Ishikawa (cell line): ENCODE results near the gene ENOSF1.

Experiments used
- CEBPB ChIP-seq: IDR thresholded peaks from 2 replicates; pipeline ENCODE4 v1.6.1; 2012
- CREB1 ChIP-seq: IDR thresholded peaks from 2 replicates; pipeline ENCODE4 v1.6.1; 2012; ENCODE audit warnings: low read depth
- EGR1 ChIP-seq: IDR thresholded peaks from 2 replicates; pipeline ENCODE4 v1.6.1; 2012
- EP300 ChIP-seq: IDR thresholded peaks from 2 replicates; pipeline ENCODE4 v1.6.1; 2012; ENCODE audit warnings: borderline replicate concordance
- FOXM1 ChIP-seq: IDR thresholded peaks from 2 replicates; pipeline ENCODE4 v1.6.1; 2012; ENCODE audit warnings: low read depth, borderline replicate concordance
- NFIC ChIP-seq: IDR thresholded peaks from 2 replicates; pipeline ENCODE4 v1.6.1; 2012
- RAD21 ChIP-seq: IDR thresholded peaks from 2 replicates; pipeline ENCODE4 v1.6.1; 2012; ENCODE audit warnings: low read depth
- REST ChIP-seq: IDR thresholded peaks from 2 replicates; pipeline ENCODE4 v1.6.1; 2012; ENCODE audit warnings: low read depth, mild to moderate bottlenecking
- TAF1 ChIP-seq: IDR thresholded peaks from 2 replicates; pipeline ENCODE4 v1.6.1; 2012; ENCODE audit warnings: low read depth, mild to moderate bottlenecking
- TCF12 ChIP-seq: IDR thresholded peaks from 2 replicates; pipeline ENCODE4 v1.6.1; 2012; ENCODE audit warnings: low read depth
- TEAD4 ChIP-seq: IDR thresholded peaks from 2 replicates; pipeline ENCODE4 v1.6.1; 2012
- YY1 ChIP-seq: IDR thresholded peaks from 2 replicates; pipeline ENCODE4 v1.6.1; 2012; ENCODE audit warnings: low read depth
- ZBTB7A ChIP-seq: IDR thresholded peaks from 2 replicates; pipeline ENCODE4 v1.6.1; 2012; ENCODE audit warnings: low read depth
- TF ChIP-seq, protein P1 (sequence below): IDR thresholded peaks from 2 replicates; pipeline ENCODE4 v1.6.1; 2012
- TF ChIP-seq, protein P2 (sequence below): IDR thresholded peaks from 2 replicates; pipeline ENCODE4 v1.6.1; 2012

ENOSF1 gene

DNA sequence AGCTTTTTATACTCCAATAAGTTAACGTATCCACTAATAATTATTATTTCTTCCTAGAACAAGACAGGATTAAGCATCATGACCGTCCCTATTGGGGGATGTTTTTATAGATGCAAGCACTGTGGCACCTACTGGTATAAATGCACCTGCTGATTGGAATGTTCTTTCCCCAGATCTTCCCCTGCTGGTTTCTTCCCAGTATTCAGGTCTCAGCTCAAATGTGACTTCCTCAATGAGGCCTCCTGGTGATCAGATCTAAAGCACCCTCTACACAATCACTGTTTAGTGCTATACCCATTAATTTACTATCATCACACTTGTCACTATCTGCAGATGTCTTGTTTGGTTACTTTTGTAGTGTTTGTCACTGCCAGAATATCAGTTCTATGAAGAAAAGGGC, 58.9 kb downstream of the ENOSF1 start:
- TF ChIP-seq CREB1 (no peak), RAD21 (no peak), REST (no peak), ZBTB7A (no peak), EGR1 (no peak), TAF1 (no peak), YY1 (no peak), TEAD4 (no peak), FOXM1 (no peak)
- TF ChIP-seq, protein P1, sequence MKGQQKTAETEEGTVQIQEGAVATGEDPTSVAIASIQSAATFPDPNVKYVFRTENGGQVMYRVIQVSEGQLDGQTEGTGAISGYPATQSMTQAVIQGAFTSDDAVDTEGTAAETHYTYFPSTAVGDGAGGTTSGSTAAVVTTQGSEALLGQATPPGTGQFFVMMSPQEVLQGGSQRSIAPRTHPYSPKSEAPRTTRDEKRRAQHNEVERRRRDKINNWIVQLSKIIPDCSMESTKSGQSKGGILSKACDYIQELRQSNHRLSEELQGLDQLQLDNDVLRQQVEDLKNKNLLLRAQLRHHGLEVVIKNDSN = no peak

GRCh38 chr18:652131-652530, 60.3 kb downstream of the ENOSF1 start:
- no peak for TF ChIP-seq CREB1
- TF ChIP-seq TCF12 = no peak
- TF ChIP-seq RAD21 = no peak
- TF ChIP-seq ZBTB7A = no peak
- TF ChIP-seq YY1 = no peak
- TF ChIP-seq TAF1 = no peak
- TF ChIP-seq TEAD4 = no peak
- TF ChIP-seq FOXM1 = no peak
- no peak for TF ChIP-seq CEBPB
- no peak for TF ChIP-seq EGR1
- TF ChIP-seq, protein P2, sequence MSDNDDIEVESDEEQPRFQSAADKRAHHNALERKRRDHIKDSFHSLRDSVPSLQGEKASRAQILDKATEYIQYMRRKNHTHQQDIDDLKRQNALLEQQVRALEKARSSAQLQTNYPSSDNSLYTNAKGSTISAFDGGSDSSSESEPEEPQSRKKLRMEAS = no peak
- TF ChIP-seq NFIC = no peak
- TF ChIP-seq REST = no peak
- no peak for TF ChIP-seq EP300
- TF ChIP-seq, protein P1 = no peak

GRCh38 chr18:650428-650858, 62.0 kb downstream of the ENOSF1 start:
- no peak for TF ChIP-seq ZBTB7A
- TF ChIP-seq EP300 = no peak

GRCh38 chr18:649341-649740, 63.1 kb downstream of the ENOSF1 start:
- TF ChIP-seq CEBPB (no peak), TCF12 (no peak), NFIC (no peak)

DNA sequence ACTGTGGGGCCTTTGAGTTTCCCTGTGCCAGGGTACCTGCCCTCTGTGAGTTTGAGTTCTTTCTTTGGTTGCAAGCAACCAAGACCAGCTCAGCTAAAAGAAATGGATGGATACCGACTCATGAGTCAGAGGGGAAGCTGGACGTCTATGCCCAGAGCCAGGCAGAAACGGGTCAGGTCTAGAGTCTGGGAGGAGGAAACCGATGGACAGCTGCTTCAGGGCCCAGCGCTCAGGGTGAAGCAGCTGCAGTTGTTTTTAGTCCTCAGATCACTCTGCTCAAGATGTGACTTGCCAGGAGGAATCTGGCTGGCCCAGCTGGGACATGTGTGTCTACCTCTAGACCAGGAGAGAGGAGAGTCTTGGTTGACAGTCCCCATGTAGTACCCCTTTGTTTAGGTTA, 65.1 kb downstream of the ENOSF1 start:
- TF ChIP-seq CREB1 (no peak), YY1 (no peak), NFIC (no peak), TAF1 (no peak), CEBPB (no peak), ZBTB7A (no peak), TCF12 (no peak), FOXM1 (no peak), EGR1 (no peak)
- TF ChIP-seq, protein P1 = no peak

DNA sequence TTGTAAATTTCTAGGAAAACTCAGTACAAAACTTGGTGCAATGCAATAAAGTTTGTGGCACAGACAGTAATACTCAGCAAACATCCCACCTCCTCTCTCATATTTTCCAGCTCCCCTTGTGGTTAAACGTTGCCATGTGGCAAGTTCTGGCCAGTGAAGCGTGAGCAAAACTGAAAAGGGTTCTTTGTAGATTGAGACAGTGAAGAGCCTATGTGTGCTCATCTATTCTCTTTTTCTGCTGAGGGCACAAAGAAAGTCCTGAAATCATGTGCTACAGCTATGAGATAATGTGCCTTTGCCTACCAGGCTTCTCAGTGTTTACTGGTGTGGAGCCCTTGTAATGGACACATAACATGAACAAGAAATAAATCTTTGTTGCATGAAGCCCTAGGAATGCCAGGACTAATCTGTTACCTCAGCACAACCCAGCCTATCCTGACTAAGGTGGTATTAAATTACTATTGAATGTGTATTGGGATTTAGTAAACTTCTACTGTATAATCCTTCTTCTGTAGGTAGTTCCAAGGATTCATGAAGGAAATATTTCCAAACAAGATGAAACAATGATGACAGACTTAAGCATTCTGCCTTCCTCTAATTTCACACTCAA, 67.9 kb downstream of the ENOSF1 start:
- TF ChIP-seq RAD21 = no peak
- no peak for TF ChIP-seq NFIC
- TF ChIP-seq, protein P2 = no peak

- no peak for TF ChIP-seq ZBTB7A
- TF ChIP-seq REST = no peak
- no peak for TF ChIP-seq YY1
- TF ChIP-seq, protein P2 = no peak
- TF ChIP-seq TEAD4 = no peak
- no peak for TF ChIP-seq EGR1
- no peak for TF ChIP-seq TCF12
- TF ChIP-seq CREB1 = no peak
- no peak for TF ChIP-seq TAF1
- no peak for TF ChIP-seq NFIC
- no peak for TF ChIP-seq CEBPB
- TF ChIP-seq EP300 = no peak
- TF ChIP-seq RAD21 = no peak
- TF ChIP-seq FOXM1 = no peak
- TF ChIP-seq, protein P1 = no peak
Measured at GRCh38 chr18:641224-641623, 71.2 kb downstream of the ENOSF1 start.
